ENCODE results near the gene MED29.

MED29 gene

DNA sequence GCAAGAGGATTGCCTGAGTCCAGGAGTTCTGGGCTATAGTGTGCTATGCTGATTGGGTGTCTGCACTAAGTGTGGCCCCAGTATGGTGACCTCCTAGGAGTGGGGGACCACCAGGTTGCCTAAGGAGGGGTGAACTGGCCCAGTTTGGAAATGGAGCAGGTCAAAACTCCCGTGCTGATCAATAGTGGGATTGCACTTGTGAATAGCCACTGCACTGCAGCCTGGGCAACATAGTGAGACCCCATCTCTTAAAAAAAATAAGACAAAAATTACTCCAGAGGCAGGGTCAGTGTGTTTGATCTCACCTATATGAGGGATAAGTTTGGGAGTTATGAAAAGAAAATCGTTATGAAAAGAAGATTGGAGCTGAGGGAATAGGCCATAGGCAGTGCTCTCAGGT is 22.0 kb upstream of the MED29 start:
- Histone ChIP-seq H3K36me3 (ENCODE audit: control insufficient read depth, insufficient read depth, low read length) (no peaks in the 10 kb centered on the region), H3K79me2 (peaks cover 3% of the 10 kb centered on the region), H3K4me1 (peaks cover 2% of the 10 kb centered on the region)

DNA sequence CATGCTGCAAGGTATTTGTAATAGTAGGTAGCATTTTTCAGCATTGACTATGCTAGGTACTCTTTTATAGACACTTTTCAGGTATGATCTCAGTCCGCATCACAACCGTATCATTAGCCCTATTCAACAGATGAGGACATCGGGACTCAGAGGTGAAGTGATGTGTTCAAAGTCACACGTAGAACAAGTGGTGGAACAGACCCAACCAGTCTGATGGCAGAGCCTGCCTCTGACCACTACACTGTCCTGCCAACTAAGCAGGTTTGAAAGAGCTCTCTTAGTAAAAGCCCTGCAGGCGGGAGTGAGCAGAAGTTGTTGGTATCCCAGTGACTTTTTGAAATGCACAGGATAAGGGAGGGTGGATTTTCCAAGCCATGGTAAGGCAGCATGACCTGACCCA is 20.4 kb upstream of the MED29 start:
- Histone ChIP-seq H3K4me1 (peaks cover 2% of the 10 kb centered on the region), H2AFZ (no peak overlapping the region), H3K4me3 (ENCODE audit: low read depth, low read length) (no peak overlapping the region), H3K4me2 (ENCODE audit: low read length) (no peak overlapping the region), H3K36me3 (ENCODE audit: control insufficient read depth, insufficient read depth, low read length) (no peaks in the 10 kb centered on the region), H3K27ac (no peak overlapping the region), H3K9me3 (ENCODE audit: control insufficient read depth, low read length) (no peaks in the 10 kb centered on the region), H3K27me3 (ENCODE audit: control insufficient read depth, insufficient read depth, low read length) (no peaks in the 10 kb centered on the region), H3K9ac (no peak overlapping the region), H3K79me2 (peaks cover 3% of the 10 kb centered on the region)
- no peak for TF ChIP-seq CTCF (IDR thresholded peaks at IDR 0.05)

More for the DNA sequence above, 22.0 kb upstream of the MED29 start:
- Histone ChIP-seq H2AFZ (no peak overlapping the region), H3K4me2 (ENCODE audit: low read length) (no peak overlapping the region), H3K4me3 (ENCODE audit: low read depth, low read length) (no peak overlapping the region), H3K27me3 (ENCODE audit: control insufficient read depth, insufficient read depth, low read length) (no peaks in the 10 kb centered on the region), H3K27ac (no peak overlapping the region), H3K9me3 (ENCODE audit: control insufficient read depth, low read length) (no peaks in the 10 kb centered on the region), H3K9ac (no peak overlapping the region)
- no peak for TF ChIP-seq CTCF (IDR thresholded peaks at IDR 0.05)

DNA sequence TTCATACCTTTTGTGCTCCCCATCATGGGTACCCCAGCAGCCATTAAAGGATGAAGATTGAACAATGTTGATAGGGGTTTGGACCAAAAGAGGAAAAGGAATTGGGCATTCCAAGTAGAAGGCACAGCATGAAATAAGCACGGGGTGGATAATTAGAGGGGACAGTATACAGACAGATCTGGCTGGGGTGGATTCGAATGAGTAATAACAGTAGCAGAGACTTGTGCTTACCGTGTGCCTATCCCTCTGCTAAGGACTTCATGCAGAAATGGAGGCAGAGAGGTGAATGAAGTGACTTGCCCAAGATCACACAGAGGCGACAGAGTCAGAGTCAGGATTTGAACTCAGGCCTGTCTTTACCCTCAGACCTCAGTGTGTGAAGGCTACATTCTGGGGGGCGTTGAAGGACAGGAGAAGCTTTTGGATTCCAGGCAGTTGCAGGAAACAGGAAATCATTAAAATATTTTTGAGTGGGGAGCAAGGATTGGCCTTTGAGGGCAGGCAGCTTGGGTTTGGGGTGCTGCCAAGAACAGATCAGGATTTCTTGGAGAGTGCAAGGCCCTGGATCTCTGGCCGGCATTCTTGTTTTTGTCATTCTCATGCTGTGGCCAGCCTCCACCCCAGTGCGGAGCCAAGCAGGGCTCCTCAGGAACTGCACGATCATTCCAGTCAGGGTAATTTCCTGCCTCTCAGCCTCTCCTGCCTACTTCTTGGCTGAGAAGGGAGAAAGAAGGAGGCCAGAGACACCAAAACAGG is 19.0 kb upstream of the MED29 start:
- Histone ChIP-seq H3K4me1 (peaks cover 2% of the 10 kb centered on the region), H2AFZ (no peak overlapping the region), H3K9ac (no peak overlapping the region), H3K79me2 (peaks cover 3% of the 10 kb centered on the region), H3K36me3 (ENCODE audit: control insufficient read depth, insufficient read depth, low read length) (no peaks in the 10 kb centered on the region), H3K9me3 (ENCODE audit: control insufficient read depth, low read length) (no peaks in the 10 kb centered on the region), H3K27me3 (ENCODE audit: control insufficient read depth, insufficient read depth, low read length) (no peaks in the 10 kb centered on the region), H3K4me2 (ENCODE audit: low read length) (no peak overlapping the region), H3K4me3 (ENCODE audit: low read depth, low read length) (no peak overlapping the region), H3K27ac (peak overlapping the region; percentile 77)
- TF ChIP-seq CTCF (IDR thresholded peaks at IDR 0.05): no peak

GRCh38 chr19:39372941-39373340 is 18.2 kb upstream of the MED29 start:
- Histone ChIP-seq H3K27me3 (ENCODE audit: control insufficient read depth, insufficient read depth, low read length) (no peaks in the 10 kb centered on the region), H3K79me2 (peaks cover 3% of the 10 kb centered on the region), H3K27ac (peak overlapping the region; percentile 77), H3K9me3 (ENCODE audit: control insufficient read depth, low read length) (no peaks in the 10 kb centered on the region), H3K4me2 (ENCODE audit: low read length) (no peak overlapping the region), H3K4me1 (peaks cover 2% of the 10 kb centered on the region), H3K4me3 (ENCODE audit: low read depth, low read length) (no peak overlapping the region), H3K36me3 (ENCODE audit: control insufficient read depth, insufficient read depth, low read length) (no peaks in the 10 kb centered on the region), H3K9ac (no peak overlapping the region), H2AFZ (no peak overlapping the region)
- no peak for TF ChIP-seq CTCF (IDR thresholded peaks at IDR 0.05)

GRCh38 chr19:39375929-39376328 is 15.2 kb upstream of the MED29 start:
- no peak for TF ChIP-seq CTCF (IDR thresholded peaks at IDR 0.05)
- Histone ChIP-seq H3K27ac (no peak overlapping the region), H2AFZ (no peak overlapping the region), H3K9ac (no peak overlapping the region), H3K4me2 (ENCODE audit: low read length) (no peak overlapping the region), H3K27me3 (ENCODE audit: control insufficient read depth, insufficient read depth, low read length) (no peaks in the 10 kb centered on the region), H3K9me3 (ENCODE audit: control insufficient read depth, low read length) (no peaks in the 10 kb centered on the region), H3K36me3 (ENCODE audit: control insufficient read depth, insufficient read depth, low read length) (no peaks in the 10 kb centered on the region), H3K79me2 (no peaks in the 10 kb centered on the region), H3K4me1 (peaks cover 2% of the 10 kb centered on the region), H3K4me3 (ENCODE audit: low read depth, low read length) (no peak overlapping the region)
